HCT116 (cell line): ENCODE measurements around the gene CCNK. TPM values are rescaled to one million over a fixed set of nuclear protein-coding genes. Genes with fewer than 3 reads are reported as not detected.

ENCODE experiments used
- ATAC-seq: fragments of 200-7000 bp; cut with Tn5 transposase; 2 replicates; pipeline ENCODE4 v1.9.1; 2020; ENCODE audit warnings: mild to moderate bottlenecking, moderate library complexity
- BruUV-seq: library from RNA; stranded (reverse); fragments of 400-500 nt; replicated peaks from 2 replicates; lab custom pipeline; 2021; lab: Mats Ljungman, UMichigan
- CTCF ChIA-PET: fragments of 300-600 bp; sonication (Branson Sonifier 250); formaldehyde crosslinking; loops from one replicate; lab custom pipeline; 2021; ENCODE audit warnings: antibody characterized with exemption; lab: Charles Lee
- POLR2A ChIA-PET: fragments of 300-600, 350-600 bp; sonication (Branson Sonifier 250); formaldehyde crosslinking; loops from one replicate; lab custom pipeline; 2021; ENCODE audit warnings: antibody characterized with exemption; lab: Charles Lee
- RAD21 ChIA-PET, 2 experiments: fragments of 300-600 bp; sonication (Branson Sonifier 250); formaldehyde crosslinking; loops; one replicate each; lab custom pipeline; 2023; ENCODE audit warnings: low total read pairs in 2 of 2; ENCODE audit not compliant: uncharacterized antibody in 2 of 2, unreplicated experiment in 2 of 2, low non-redundant PET in 1 of 2; lab: Charles Lee
- DNase-seq: peaks from one replicate; pipeline ENCODE4 v3.0.0-alpha.2; 2010; ENCODE audit warnings: low read depth, low spot score
- H2AFZ ChIP-seq: fragments of 200-600 bp; shearing (Covaris generic), sonication (generic); 2 replicates; pipeline ENCODE4 v1.6.1; 2017; ENCODE audit warnings: low read depth, mixed run types, mixed read lengths, antibody characterized with exemption, low read length; ENCODE audit not compliant: poor library complexity, severe bottlenecking
- H3K27ac ChIP-seq: 2 replicates; pipeline ENCODE4 v1.5.1; 2012; ENCODE audit warnings: low read depth, low read length
- H3K27me3 ChIP-seq: fragments of 200-600 bp; sonication (generic); 2 replicates; pipeline ENCODE4 v1.6.1; 2016; ENCODE audit warnings: mixed run types, low read length, mixed read lengths; ENCODE audit not compliant: insufficient read depth
- H3K36me3 ChIP-seq, 2 experiments: fragments of 200-500 bp in 1 of 2; fragments of 200-600 bp in 1 of 2; sonication (Bioruptor generic) in 1 of 2; sonication (generic) in 1 of 2; 2 replicates each; pipeline versions ENCODE4 v1.5.1 to v1.6.1; 2014 to 2016; ENCODE audit warnings: low read length in 2 of 2, inconsistent platforms in 1 of 2, mixed read lengths in 1 of 2, mixed run types in 1 of 2; ENCODE audit not compliant: insufficient read depth in 2 of 2, control insufficient read depth in 1 of 2
- H3K4me1 ChIP-seq, 2 experiments: fragments of 200-600 bp in 1 of 2; sonication (generic) in 1 of 2; 2 replicates each; pipeline versions ENCODE4 v1.5.1 to v1.6.1; 2012 to 2017; ENCODE audit warnings: low read length in 2 of 2, inconsistent platforms in 1 of 2, mild to moderate bottlenecking in 1 of 2, mixed read lengths in 1 of 2, mixed run types in 1 of 2, moderate library complexity in 1 of 2; ENCODE audit not compliant: insufficient read depth in 2 of 2, control insufficient read depth in 1 of 2
- H3K4me2 ChIP-seq: fragments of 200-600 bp; sonication (generic); 2 replicates; pipeline ENCODE4 v1.6.1; 2017; ENCODE audit warnings: mixed run types, low read length, mixed read lengths
- H3K4me3 ChIP-seq, 2 experiments: fragments of 200-600 bp in 1 of 2; sonication (generic) in 1 of 2; replicated peaks in 1 of 2; 2 replicates each; pipeline ENCODE4 v1.5.1; 2011 to 2016; ENCODE audit warnings: low read length in 2 of 2, control low read depth in 1 of 2, low read depth in 1 of 2, mild to moderate bottlenecking in 1 of 2, mixed read lengths in 1 of 2, mixed run types in 1 of 2
- H3K79me2 ChIP-seq: fragments of 200-600 bp; sonication (generic); 2 replicates; pipeline ENCODE4 v1.6.1; 2017; ENCODE audit warnings: mild to moderate bottlenecking, mixed run types, low read length, moderate library complexity, mixed read lengths; ENCODE audit not compliant: insufficient read depth
- H3K9ac ChIP-seq: fragments of 200-600 bp; sonication (generic); 2 replicates; pipeline ENCODE4 v1.6.1; 2016; ENCODE audit warnings: low read length, mixed read lengths
- H3K9me2 ChIP-seq: fragments of 200-600 bp; sonication (generic), shearing (Covaris generic); 2 replicates; pipeline ENCODE4 v1.6.1; 2017; ENCODE audit warnings: mixed run types, mild to moderate bottlenecking, moderate library complexity; ENCODE audit not compliant: insufficient read depth
- H3K9me3 ChIP-seq, 2 experiments: fragments of 200-500 bp in 1 of 2; fragments of 200-600 bp in 1 of 2; sonication (Bioruptor generic) in 1 of 2; sonication (generic) in 1 of 2; 2 replicates each; pipeline ENCODE4 v1.6.1; 2014 to 2017; ENCODE audit warnings: low read length in 2 of 2, mixed read lengths in 2 of 2, inconsistent platforms in 1 of 2, low read depth in 1 of 2, mild to moderate bottlenecking in 1 of 2, mixed run types in 1 of 2, moderate library complexity in 1 of 2; ENCODE audit not compliant: control insufficient read depth in 1 of 2, insufficient read depth in 1 of 2
- H4K20me1 ChIP-seq: fragments of 200-600 bp; sonication (generic), shearing (Covaris generic); 2 replicates; pipeline ENCODE4 v1.6.1; 2017; ENCODE audit warnings: mixed run types, mild to moderate bottlenecking, moderate library complexity; ENCODE audit not compliant: insufficient read depth
- CEBPB ChIP-seq: IDR thresholded peaks from 2 replicates; pipeline ENCODE4 v1.6.1; 2012; ENCODE audit warnings: low read depth
- EGR1 ChIP-seq: IDR thresholded peaks from 2 replicates; pipeline ENCODE4 v1.6.1; 2012; ENCODE audit warnings: low read depth
- EZH2 ChIP-seq: fragments of 200-600 bp; sonication (generic); IDR thresholded peaks from 2 replicates; pipeline ENCODE4 v1.6.1; 2017; ENCODE audit warnings: antibody characterized with exemption, mixed run types
- FOSL1 ChIP-seq: IDR thresholded peaks from 2 replicates; pipeline ENCODE4 v1.6.1; 2012; ENCODE audit warnings: low read depth
- POLR2AphosphoS5 ChIP-seq: IDR thresholded peaks from 2 replicates; pipeline ENCODE4 v1.6.1; 2011; ENCODE audit warnings: mild to moderate bottlenecking, low read depth, low read length, moderate library complexity
- REST ChIP-seq: IDR thresholded peaks from 2 replicates; pipeline ENCODE4 v1.6.1; 2012; ENCODE audit warnings: low read depth
- SP1 ChIP-seq: IDR thresholded peaks from 2 replicates; pipeline ENCODE4 v1.6.1; 2012; ENCODE audit warnings: low read depth
- SRF ChIP-seq: IDR thresholded peaks from 2 replicates; pipeline ENCODE4 v1.6.1; 2012; ENCODE audit warnings: low read depth
- TCF7L2 ChIP-seq: IDR thresholded peaks from 2 replicates; pipeline ENCODE4 v1.7.0; 2011; ENCODE audit warnings: borderline replicate concordance, inconsistent platforms; ENCODE audit not compliant: insufficient read depth, insufficient read length; ENCODE audit errors: extremely low read depth
- intact Hi-C: fragments of 100-400 bp; cut with micrococcal nuclease; formaldehyde crosslinking; loops from 2 replicates; pipeline ENCODE4 v1.10.0; 2022
- total RNA-seq: library from RNA; stranded (reverse); gene quantifications from one replicate; pipeline ENCODE4 v1.2.1, GENCODE V29; 2021; ENCODE audit not compliant: unreplicated experiment
- TF ChIP-seq, protein P1 (sequence below): IDR thresholded peaks from 2 replicates; pipeline ENCODE4 v1.6.1; 2011; ENCODE audit warnings: mild to moderate bottlenecking, low read length, moderate library complexity; ENCODE audit not compliant: insufficient replicate concordance; ENCODE audit errors: extremely low read depth

Gene CCNK
- total RNA-seq, 1 experiment from 2014 or later = 68.2 TPM

GRCh38 chr14:99517643-99518381, 36.6 kb downstream of the CCNK start:
- DNase-seq (no peak), ATAC-seq (peak; percentile 21)
- no peaks in the 10 kb centered on the region for H3K27me3 ChIP-seq
- BruUV-seq = no TSS peak
- no peaks in the 10 kb centered on the region for H3K9me3 ChIP-seq
- H3K4me1 ChIP-seq = no peaks in the 10 kb centered on the region; a peak in 2 of 4 replicates
- no peaks in the 10 kb centered on the region for H4K20me1 ChIP-seq
- H3K9me2 ChIP-seq = no peaks in the 10 kb centered on the region
- ChIA-PET RAD21 (no interaction called here), CTCF (interaction anchor here (1.3 kb wide), 1 partner anchor 111 kb away, joined by 3 read pairs; no protein-coding TSS in a partner anchor), POLR2A (no interaction called here)
- intact Hi-C loops = loop anchor here (1.0 kb wide), 3 partner anchors 111 to 367 kb away; no protein-coding TSS in a partner anchor
- H2AFZ ChIP-seq = no peak overlapping the region
- peaks cover 4% of the 10 kb centered on the region; the same call in 1 of the 2 replicates for H3K79me2 ChIP-seq
- TF ChIP-seq REST (no peak), POLR2AphosphoS5 (no peak), EGR1 (no peak), EZH2 (no peak), SRF (no peak), CEBPB (no peak), TCF7L2 (no peak), FOSL1 (no peak), SP1 (no peak)
- TF ChIP-seq, protein P1, sequence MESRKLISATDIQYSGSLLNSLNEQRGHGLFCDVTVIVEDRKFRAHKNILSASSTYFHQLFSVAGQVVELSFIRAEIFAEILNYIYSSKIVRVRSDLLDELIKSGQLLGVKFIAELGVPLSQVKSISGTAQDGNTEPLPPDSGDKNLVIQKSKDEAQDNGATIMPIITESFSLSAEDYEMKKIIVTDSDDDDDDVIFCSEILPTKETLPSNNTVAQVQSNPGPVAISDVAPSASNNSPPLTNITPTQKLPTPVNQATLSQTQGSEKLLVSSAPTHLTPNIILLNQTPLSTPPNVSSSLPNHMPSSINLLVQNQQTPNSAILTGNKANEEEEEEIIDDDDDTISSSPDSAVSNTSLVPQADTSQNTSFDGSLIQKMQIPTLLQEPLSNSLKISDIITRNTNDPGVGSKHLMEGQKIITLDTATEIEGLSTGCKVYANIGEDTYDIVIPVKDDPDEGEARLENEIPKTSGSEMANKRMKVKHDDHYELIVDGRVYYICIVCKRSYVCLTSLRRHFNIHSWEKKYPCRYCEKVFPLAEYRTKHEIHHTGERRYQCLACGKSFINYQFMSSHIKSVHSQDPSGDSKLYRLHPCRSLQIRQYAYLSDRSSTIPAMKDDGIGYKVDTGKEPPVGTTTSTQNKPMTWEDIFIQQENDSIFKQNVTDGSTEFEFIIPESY = no peak
- no peak overlapping the region for H3K27ac ChIP-seq
- no peak overlapping the region for H3K9ac ChIP-seq
- H3K4me3 ChIP-seq = no peak overlapping the region
- no peak overlapping the region for H3K4me2 ChIP-seq
- peaks cover 0 to 4% of the 10 kb centered on the region in 2 experiments; a peak in 1 of 4 replicates for H3K36me3 ChIP-seq
